WTC11 (cell line): Measurements from ENCODE around the gene HOXD8. TPM values are rescaled to one million over a fixed set of nuclear protein-coding genes. Genes with fewer than 3 reads are reported as not detected.

ENCODE experiments used
- ATAC-seq: fragments of 200-7000 bp; cut with Tn5 transposase; 2 replicates; pipeline ENCODE4 v1.10.0; 2021; ENCODE audit warnings: mild to moderate bottlenecking, moderate library complexity
- CTCF ChIA-PET: fragments of 300-600 bp; sonication (Branson Sonifier 250); formaldehyde crosslinking; loops from one replicate; lab custom pipeline; 2021; ENCODE audit warnings: antibody characterized with exemption; lab: Charles Lee
- POLR2A ChIA-PET: fragments of 350-600 bp; sonication (Branson Sonifier 250); formaldehyde crosslinking; loops from one replicate; lab custom pipeline; 2021; ENCODE audit warnings: antibody characterized with exemption; lab: Charles Lee
- DNase-seq: peaks from one replicate; pipeline ENCODE4 v3.0.0; 2021; ENCODE audit warnings: low spot score
- H3K27ac Mint-ChIP-seq: 2 replicates; pipeline ENCODE4 v1.8.0; 2021; ENCODE audit warnings: mixed read lengths
- H3K27me3 Mint-ChIP-seq: 2 replicates; pipeline ENCODE4 v1.8.0; 2021; ENCODE audit warnings: low read depth, mild to moderate bottlenecking, moderate library complexity, mixed read lengths
- H3K36me3 Mint-ChIP-seq: 2 replicates; pipeline ENCODE4 v1.8.0; 2021; ENCODE audit warnings: mixed read lengths
- H3K4me1 Mint-ChIP-seq: 2 replicates; pipeline ENCODE4 v1.8.0; 2022; ENCODE audit warnings: mixed read lengths
- H3K4me3 Mint-ChIP-seq: 2 replicates; pipeline ENCODE4 v1.8.0; 2021; ENCODE audit warnings: mild to moderate bottlenecking, moderate library complexity, mixed read lengths
- H3K9me3 Mint-ChIP-seq: 2 replicates; pipeline ENCODE4 v1.8.0; 2021; ENCODE audit warnings: mixed read lengths
- ATF1 ChIP-seq: sonication (generic); formaldehyde crosslinking; IDR thresholded peaks from 2 replicates; pipeline ENCODE4 v1.8.1; 2023; ENCODE audit warnings: mild to moderate bottlenecking, moderate library complexity, missing genetic modification reagents
- EMX1 ChIP-seq: fragments of 250-450 bp; sonication (Bioruptor Pico); IDR thresholded peaks from 2 replicates; pipeline ENCODE4 v1.8.0; 2021; ENCODE audit warnings: mild to moderate bottlenecking
- ETV6 ChIP-seq: sonication (generic); formaldehyde crosslinking; IDR thresholded peaks from 2 replicates; pipeline ENCODE4 v1.8.1; 2022; ENCODE audit warnings: mild to moderate bottlenecking, missing genetic modification reagents
- GTF2I ChIP-seq: fragments of 250-450 bp; sonication (Bioruptor Pico); conservative IDR thresholded peaks from 2 replicates; pipeline ENCODE4 v1.4.0; 2021; ENCODE audit warnings: mild to moderate bottlenecking
- HMGA2 ChIP-seq: fragments of 250-450 bp; sonication (Bioruptor Pico); IDR thresholded peaks from 2 replicates; pipeline ENCODE4 v1.4.0; 2021; ENCODE audit warnings: mild to moderate bottlenecking, moderate library complexity
- JAZF1 ChIP-seq: fragments of 250-450 bp; sonication (Bioruptor Pico); IDR thresholded peaks from 2 replicates; pipeline ENCODE4 v1.9.0; 2021; ENCODE audit warnings: moderate library complexity, mild to moderate bottlenecking, inconsistent platforms
- NFATC4 ChIP-seq: fragments of 250-450 bp; sonication (Bioruptor Pico); IDR thresholded peaks from 2 replicates; pipeline ENCODE4 v1.9.0; 2021; ENCODE audit warnings: mild to moderate bottlenecking
- SOX15 ChIP-seq: fragments of 250-450 bp; sonication (Bioruptor Pico); IDR thresholded peaks from 2 replicates; pipeline ENCODE4 v1.9.0; 2021; ENCODE audit warnings: mild to moderate bottlenecking
- ZNF121 ChIP-seq: sonication (generic); formaldehyde crosslinking; IDR thresholded peaks from 2 replicates; pipeline ENCODE4 v1.8.0; 2023; ENCODE audit warnings: missing genetic modification reagents
- ZNF138 ChIP-seq: sonication (generic); formaldehyde crosslinking; conservative IDR thresholded peaks from 2 replicates; pipeline ENCODE4 v1.8.1; 2022; ENCODE audit warnings: mild to moderate bottlenecking, moderate library complexity, missing genetic modification reagents
- ZNF232 ChIP-seq: sonication (generic); formaldehyde crosslinking; IDR thresholded peaks from 2 replicates; pipeline ENCODE4 v1.8.0; 2022; ENCODE audit warnings: mild to moderate bottlenecking, missing genetic modification reagents
- total RNA-seq: library from RNA; stranded (reverse); gene quantifications from 3 replicates; pipeline ENCODE4 v1.2.3, GENCODE V29; 2021
- TF ChIP-seq, protein P1 (sequence below): fragments of 250-450 bp; sonication (Bioruptor Pico); IDR thresholded peaks from 2 replicates; pipeline ENCODE4 v1.9.0; 2021; ENCODE audit warnings: moderate library complexity, mild to moderate bottlenecking, inconsistent platforms, borderline replicate concordance
- TF ChIP-seq, protein P2 (sequence below): sonication (generic); formaldehyde crosslinking; IDR thresholded peaks from 2 replicates; pipeline ENCODE4 v1.8.0; 2022; ENCODE audit warnings: mild to moderate bottlenecking, missing genetic modification reagents
- TF ChIP-seq, protein P3 (sequence below): sonication (generic); formaldehyde crosslinking; IDR thresholded peaks from 2 replicates; pipeline ENCODE4 v1.8.1; 2022; ENCODE audit warnings: missing genetic modification reagents, borderline replicate concordance
- TF ChIP-seq, protein P4 (sequence below): sonication (generic); formaldehyde crosslinking; IDR thresholded peaks from 2 replicates; pipeline ENCODE4 v1.8.0; 2023; ENCODE audit warnings: missing genetic modification reagents
- TF ChIP-seq, protein P5 (sequence below): sonication (generic); formaldehyde crosslinking; IDR thresholded peaks from 2 replicates; pipeline ENCODE4 v1.8.1; 2023; ENCODE audit warnings: mild to moderate bottlenecking, missing genetic modification reagents
- TF ChIP-seq, protein P6 (sequence below): fragments of 250-450 bp; sonication (Bioruptor Pico); IDR thresholded peaks from 2 replicates; pipeline ENCODE4 v1.9.0; 2021; ENCODE audit warnings: mild to moderate bottlenecking

HOXD8 gene
- total RNA-seq, 1 experiment from 2014 or later: not detected

DNA sequence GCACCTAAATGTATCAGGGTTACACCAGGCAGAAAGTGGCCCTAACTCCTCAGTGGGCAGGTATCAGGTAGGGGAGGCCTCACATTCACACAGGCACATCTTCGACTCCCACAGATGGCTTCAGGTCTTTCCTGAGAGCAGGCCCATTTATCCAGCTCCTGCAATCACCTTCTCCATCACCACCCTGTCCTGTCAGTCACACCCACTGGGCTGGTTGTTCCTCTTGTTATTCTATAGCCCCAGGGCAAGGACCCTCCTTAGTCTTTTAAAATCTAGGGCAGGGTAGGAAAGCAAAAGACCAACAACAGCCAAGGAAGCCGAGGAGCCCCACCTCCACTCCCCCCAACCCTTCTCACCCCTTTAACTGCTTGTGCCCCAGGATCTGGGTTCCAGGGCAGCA lies 12.8 kb downstream of the HOXD8 start:
- peaks cover 4% of the 10 kb centered on the region for H3K4me1 Mint-ChIP-seq
- CTCF ChIA-PET: interaction anchor here (0.9 to 1.5 kb wide), 2 partner anchors 313 to 412 kb away, joined by 4 to 5 read pairs; no protein-coding TSS in a partner anchor

More for the DNA sequence above, 12.8 kb downstream of the HOXD8 start:
- Mint-ChIP-seq H3K9me3 (no peaks in the 10 kb centered on the region), H3K36me3 (no peaks in the 10 kb centered on the region), H3K27ac (no peak overlapping the region), H3K4me3 (no peak overlapping the region), H3K27me3 (peaks cover 98% of the 10 kb centered on the region)
- no peak for DNase-seq
- ATAC-seq: no peak
- TF ChIP-seq EMX1 (CRISPR knock-in tag): no peak
- no peak for TF ChIP-seq NFATC4 (CRISPR knock-in tag)
- TF ChIP-seq, protein P1, sequence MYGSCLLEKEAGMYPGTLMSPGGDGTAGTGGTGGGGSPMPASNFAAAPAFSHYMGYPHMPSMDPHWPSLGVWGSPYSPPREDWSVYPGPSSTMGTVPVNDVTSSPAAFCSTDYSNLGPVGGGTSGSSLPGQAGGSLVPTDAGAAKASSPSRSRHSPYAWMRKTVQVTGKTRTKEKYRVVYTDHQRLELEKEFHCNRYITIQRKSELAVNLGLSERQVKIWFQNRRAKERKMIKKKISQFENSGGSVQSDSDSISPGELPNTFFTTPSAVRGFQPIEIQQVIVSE (CRISPR knock-in tag): no peak
- TF ChIP-seq SOX15 (CRISPR knock-in tag): no peak
- TF ChIP-seq JAZF1 (CRISPR knock-in tag): no peak
- TF ChIP-seq ATF1: no peak
- TF ChIP-seq ZNF121 (CRISPR knock-in tag): no peak
- no peak for TF ChIP-seq ETV6
- no peak for TF ChIP-seq GTF2I (CRISPR knock-in tag)
- no peak for TF ChIP-seq HMGA2 (CRISPR knock-in tag)
- TF ChIP-seq, protein P2, sequence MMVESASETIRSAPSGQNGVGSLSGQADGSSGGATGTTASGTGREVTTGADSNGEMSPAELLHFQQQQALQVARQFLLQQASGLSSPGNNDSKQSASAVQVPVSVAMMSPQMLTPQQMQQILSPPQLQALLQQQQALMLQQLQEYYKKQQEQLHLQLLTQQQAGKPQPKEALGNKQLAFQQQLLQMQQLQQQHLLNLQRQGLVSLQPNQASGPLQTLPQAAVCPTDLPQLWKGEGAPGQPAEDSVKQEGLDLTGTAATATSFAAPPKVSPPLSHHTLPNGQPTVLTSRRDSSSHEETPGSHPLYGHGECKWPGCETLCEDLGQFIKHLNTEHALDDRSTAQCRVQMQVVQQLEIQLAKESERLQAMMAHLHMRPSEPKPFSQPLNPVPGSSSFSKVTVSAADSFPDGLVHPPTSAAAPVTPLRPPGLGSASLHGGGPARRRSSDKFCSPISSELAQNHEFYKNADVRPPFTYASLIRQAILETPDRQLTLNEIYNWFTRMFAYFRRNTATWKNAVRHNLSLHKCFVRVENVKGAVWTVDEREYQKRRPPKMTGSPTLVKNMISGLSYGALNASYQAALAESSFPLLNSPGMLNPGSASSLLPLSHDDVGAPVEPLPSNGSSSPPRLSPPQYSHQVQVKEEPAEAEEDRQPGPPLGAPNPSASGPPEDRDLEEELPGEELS (CRISPR knock-in tag): no peak
- no peak for TF ChIP-seq ZNF138
- TF ChIP-seq, protein P3, sequence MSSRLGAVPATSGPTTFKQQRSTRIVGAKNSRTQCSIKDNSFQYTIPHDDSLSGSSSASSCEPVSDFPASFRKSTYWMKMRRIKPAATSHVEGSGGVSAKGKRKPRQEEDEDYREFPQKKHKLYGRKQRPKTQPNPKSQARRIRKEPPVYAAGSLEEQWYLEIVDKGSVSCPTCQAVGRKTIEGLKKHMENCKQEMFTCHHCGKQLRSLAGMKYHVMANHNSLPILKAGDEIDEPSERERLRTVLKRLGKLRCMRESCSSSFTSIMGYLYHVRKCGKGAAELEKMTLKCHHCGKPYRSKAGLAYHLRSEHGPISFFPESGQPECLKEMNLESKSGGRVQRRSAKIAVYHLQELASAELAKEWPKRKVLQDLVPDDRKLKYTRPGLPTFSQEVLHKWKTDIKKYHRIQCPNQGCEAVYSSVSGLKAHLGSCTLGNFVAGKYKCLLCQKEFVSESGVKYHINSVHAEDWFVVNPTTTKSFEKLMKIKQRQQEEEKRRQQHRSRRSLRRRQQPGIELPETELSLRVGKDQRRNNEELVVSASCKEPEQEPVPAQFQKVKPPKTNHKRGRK (CRISPR knock-in tag): no peak
- no peak for TF ChIP-seq ZNF232 (CRISPR knock-in tag)
- TF ChIP-seq, protein P4, sequence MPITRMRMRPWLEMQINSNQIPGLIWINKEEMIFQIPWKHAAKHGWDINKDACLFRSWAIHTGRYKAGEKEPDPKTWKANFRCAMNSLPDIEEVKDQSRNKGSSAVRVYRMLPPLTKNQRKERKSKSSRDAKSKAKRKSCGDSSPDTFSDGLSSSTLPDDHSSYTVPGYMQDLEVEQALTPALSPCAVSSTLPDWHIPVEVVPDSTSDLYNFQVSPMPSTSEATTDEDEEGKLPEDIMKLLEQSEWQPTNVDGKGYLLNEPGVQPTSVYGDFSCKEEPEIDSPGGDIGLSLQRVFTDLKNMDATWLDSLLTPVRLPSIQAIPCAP (CRISPR knock-in tag): no peak
- TF ChIP-seq, protein P5, sequence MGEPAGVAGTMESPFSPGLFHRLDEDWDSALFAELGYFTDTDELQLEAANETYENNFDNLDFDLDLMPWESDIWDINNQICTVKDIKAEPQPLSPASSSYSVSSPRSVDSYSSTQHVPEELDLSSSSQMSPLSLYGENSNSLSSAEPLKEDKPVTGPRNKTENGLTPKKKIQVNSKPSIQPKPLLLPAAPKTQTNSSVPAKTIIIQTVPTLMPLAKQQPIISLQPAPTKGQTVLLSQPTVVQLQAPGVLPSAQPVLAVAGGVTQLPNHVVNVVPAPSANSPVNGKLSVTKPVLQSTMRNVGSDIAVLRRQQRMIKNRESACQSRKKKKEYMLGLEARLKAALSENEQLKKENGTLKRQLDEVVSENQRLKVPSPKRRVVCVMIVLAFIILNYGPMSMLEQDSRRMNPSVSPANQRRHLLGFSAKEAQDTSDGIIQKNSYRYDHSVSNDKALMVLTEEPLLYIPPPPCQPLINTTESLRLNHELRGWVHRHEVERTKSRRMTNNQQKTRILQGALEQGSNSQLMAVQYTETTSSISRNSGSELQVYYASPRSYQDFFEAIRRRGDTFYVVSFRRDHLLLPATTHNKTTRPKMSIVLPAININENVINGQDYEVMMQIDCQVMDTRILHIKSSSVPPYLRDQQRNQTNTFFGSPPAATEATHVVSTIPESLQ (CRISPR knock-in tag): no peak
- TF ChIP-seq, protein P6, sequence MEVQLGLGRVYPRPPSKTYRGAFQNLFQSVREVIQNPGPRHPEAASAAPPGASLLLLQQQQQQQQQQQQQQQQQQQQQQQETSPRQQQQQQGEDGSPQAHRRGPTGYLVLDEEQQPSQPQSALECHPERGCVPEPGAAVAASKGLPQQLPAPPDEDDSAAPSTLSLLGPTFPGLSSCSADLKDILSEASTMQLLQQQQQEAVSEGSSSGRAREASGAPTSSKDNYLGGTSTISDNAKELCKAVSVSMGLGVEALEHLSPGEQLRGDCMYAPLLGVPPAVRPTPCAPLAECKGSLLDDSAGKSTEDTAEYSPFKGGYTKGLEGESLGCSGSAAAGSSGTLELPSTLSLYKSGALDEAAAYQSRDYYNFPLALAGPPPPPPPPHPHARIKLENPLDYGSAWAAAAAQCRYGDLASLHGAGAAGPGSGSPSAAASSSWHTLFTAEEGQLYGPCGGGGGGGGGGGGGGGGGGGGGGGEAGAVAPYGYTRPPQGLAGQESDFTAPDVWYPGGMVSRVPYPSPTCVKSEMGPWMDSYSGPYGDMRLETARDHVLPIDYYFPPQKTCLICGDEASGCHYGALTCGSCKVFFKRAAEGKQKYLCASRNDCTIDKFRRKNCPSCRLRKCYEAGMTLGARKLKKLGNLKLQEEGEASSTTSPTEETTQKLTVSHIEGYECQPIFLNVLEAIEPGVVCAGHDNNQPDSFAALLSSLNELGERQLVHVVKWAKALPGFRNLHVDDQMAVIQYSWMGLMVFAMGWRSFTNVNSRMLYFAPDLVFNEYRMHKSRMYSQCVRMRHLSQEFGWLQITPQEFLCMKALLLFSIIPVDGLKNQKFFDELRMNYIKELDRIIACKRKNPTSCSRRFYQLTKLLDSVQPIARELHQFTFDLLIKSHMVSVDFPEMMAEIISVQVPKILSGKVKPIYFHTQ (CRISPR knock-in tag): no peak
- POLR2A ChIA-PET: no interaction called here
